ENCODE measurements around the gene IL3.

DNA sequence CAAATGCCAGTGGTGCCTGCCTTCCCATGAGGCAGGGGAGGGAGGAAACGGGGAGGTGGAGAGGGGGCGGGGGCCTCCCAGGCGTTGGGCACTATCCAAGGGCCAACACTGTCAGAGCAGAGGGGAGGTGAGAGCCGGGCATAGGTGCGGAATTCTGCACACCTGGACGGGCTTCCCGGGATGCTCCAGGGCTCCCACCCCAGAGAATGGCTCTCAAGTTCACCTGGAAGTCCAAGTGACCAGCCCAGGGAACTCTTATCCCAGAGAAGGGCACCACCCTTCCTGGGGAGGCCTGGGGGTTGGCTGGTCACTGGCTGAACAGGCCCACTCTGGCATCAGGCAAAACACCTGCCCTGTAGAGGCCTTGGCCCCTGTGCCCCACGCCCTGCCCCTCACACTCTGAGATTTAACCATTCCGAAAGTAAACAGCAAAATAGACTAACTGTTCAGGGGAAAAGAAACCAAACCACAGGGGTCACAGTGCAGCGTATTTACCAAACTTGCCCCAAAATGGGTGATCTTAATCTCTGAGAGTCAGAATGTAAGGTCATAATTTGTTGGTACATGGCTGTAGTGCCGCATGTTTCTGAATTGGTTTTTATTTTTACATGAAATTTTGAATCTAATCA lies 15.9 kb downstream of the IL3 start:
- no peak for TF ChIP-seq POLR2A (IDR thresholded peaks at IDR 0.05)
- TF ChIP-seq, protein P1, sequence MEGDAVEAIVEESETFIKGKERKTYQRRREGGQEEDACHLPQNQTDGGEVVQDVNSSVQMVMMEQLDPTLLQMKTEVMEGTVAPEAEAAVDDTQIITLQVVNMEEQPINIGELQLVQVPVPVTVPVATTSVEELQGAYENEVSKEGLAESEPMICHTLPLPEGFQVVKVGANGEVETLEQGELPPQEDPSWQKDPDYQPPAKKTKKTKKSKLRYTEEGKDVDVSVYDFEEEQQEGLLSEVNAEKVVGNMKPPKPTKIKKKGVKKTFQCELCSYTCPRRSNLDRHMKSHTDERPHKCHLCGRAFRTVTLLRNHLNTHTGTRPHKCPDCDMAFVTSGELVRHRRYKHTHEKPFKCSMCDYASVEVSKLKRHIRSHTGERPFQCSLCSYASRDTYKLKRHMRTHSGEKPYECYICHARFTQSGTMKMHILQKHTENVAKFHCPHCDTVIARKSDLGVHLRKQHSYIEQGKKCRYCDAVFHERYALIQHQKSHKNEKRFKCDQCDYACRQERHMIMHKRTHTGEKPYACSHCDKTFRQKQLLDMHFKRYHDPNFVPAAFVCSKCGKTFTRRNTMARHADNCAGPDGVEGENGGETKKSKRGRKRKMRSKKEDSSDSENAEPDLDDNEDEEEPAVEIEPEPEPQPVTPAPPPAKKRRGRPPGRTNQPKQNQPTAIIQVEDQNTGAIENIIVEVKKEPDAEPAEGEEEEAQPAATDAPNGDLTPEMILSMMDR (IDR thresholded peaks at IDR 0.05): no peak
- no peak for TF ChIP-seq POLR2AphosphoS5 (IDR thresholded peaks at IDR 0.05; ENCODE audit: insufficient read depth in 1 of 2, low read depth in 1 of 2)

All from vagina (tissue), 2 donors.